GM12864 (cell line): Measurements from ENCODE around the gene DCANP1.
"Not testable (repeated sequence)": the region's sequence is repeated elsewhere in the genome, so short reads cannot be mapped to it uniquely, and the experiment has no call there.

Experiments
- DNase-seq: peaks from one replicate; pipeline ENCODE4 v3.0.0-alpha.2; 2011; ENCODE audit warnings: low read depth
- H3K4me3 ChIP-seq: 2 replicates; pipeline ENCODE4 v1.5.1; 2011; ENCODE audit warnings: mild to moderate bottlenecking, low read depth, low read length, control low read depth
- CTCF ChIP-seq: IDR thresholded peaks from 2 replicates; pipeline ENCODE4 v1.5.1; 2011; ENCODE audit warnings: low read depth, mild to moderate bottlenecking, moderate library complexity, low read length, control low read depth, inconsistent platforms; ENCODE audit errors: missing control alignments

The DCANP1 gene

GRCh38 chr5:135447298-135447929, at the start of gene DCANP1:
TSS of gene DCANP1 (minus strand) at chr5:135447348. CDS start at chr5:135447108, 240 bp downstream.
- DNase-seq = no peak

GRCh38 chr5:135495531-135495930, 48.4 kb upstream of the DCANP1 start:
- H3K4me3 ChIP-seq, DNase-seq: not testable (repeated sequence)

More at GRCh38 chr5:135447298-135447929, at the start of gene DCANP1:
- no peak for TF ChIP-seq CTCF
- H3K4me3 ChIP-seq = no peak within 1 kb of the TSS

GRCh38 chr5:135494196-135494595, 47.0 kb upstream of the DCANP1 start:
- H3K4me3 ChIP-seq = no peak overlapping the region
- no peak for TF ChIP-seq CTCF
- DNase-seq = no peak

GRCh38 chr5:135493406-135494180, 46.4 kb upstream of the DCANP1 start:
- no peak for TF ChIP-seq CTCF
- no peak overlapping the region for H3K4me3 ChIP-seq
- DNase-seq = no peak

GRCh38 chr5:135492319-135492626, 45.1 kb upstream of the DCANP1 start:
- no peak overlapping the region for H3K4me3 ChIP-seq

GRCh38 chr5:135491552-135492318, 44.6 kb upstream of the DCANP1 start:
- no peak for TF ChIP-seq CTCF
- no peak for DNase-seq
- H3K4me3 ChIP-seq = no peak overlapping the region

More at GRCh38 chr5:135492319-135492626, 45.1 kb upstream of the DCANP1 start:
- no peak for DNase-seq
- TF ChIP-seq CTCF = no peak

GRCh38 chr5:135491038-135491551, 43.9 kb upstream of the DCANP1 start:
- no peak overlapping the region for H3K4me3 ChIP-seq

More at GRCh38 chr5:135491038-135491551, 43.9 kb upstream of the DCANP1 start:
- no peak for DNase-seq
- no peak for TF ChIP-seq CTCF
